PC-3 (cell line): Measurements from ENCODE around the gene CACNA1D. TPM values are rescaled to one million over a fixed set of nuclear protein-coding genes. Genes with fewer than 3 reads are reported as not detected.

Experiments
- ATAC-seq: fragments of 200-7000 bp; cut with Tn5 transposase; 2 replicates; pipeline ENCODE4 v1.9.1; 2020; ENCODE audit warnings: mild to moderate bottlenecking, moderate library complexity
- BruUV-seq: library from RNA; stranded (reverse); fragments of 400-500 nt; replicated peaks from 2 replicates; lab custom pipeline; 2021; lab: Mats Ljungman, UMichigan
- CTCF ChIA-PET: fragments of 300-600 bp; sonication (Branson Sonifier 250); formaldehyde crosslinking; loops from one replicate; lab custom pipeline; 2022; ENCODE audit warnings: antibody characterized with exemption; lab: Charles Lee
- POLR2A ChIA-PET: fragments of 300-600 bp; sonication (Branson Sonifier 250); formaldehyde crosslinking; loops from one replicate; lab custom pipeline; 2022; ENCODE audit warnings: antibody characterized with exemption; ENCODE audit not compliant: unreplicated experiment; lab: Charles Lee
- DNase-seq: peaks from one replicate; pipeline ENCODE4 v3.0.0-alpha.2; 2015
- H2AFZ ChIP-seq: fragments of 300-600 bp; sonication (generic); 2 replicates; pipeline ENCODE4 v1.6.0; 2016; ENCODE audit warnings: antibody characterized with exemption, low read length
- H3F3A ChIP-seq: fragments of 300-600 bp; sonication (generic); one replicate; pipeline ENCODE4 v1.6.0; 2017; ENCODE audit warnings: antibody characterized with exemption, low read length, control low read depth, mild to moderate bottlenecking; ENCODE audit not compliant: unreplicated experiment
- H3K27ac ChIP-seq: fragments of 300-600 bp; sonication (generic); 2 replicates; pipeline ENCODE4 v1.5.1; 2016; ENCODE audit warnings: mild to moderate bottlenecking, low read length
- H3K27me3 ChIP-seq: fragments of 300-600 bp; sonication (generic); 2 replicates; pipeline ENCODE4 v1.6.1; 2016; ENCODE audit warnings: low read length, mixed read lengths
- H3K36me3 ChIP-seq: fragments of 300-600 bp; sonication (generic); 2 replicates; pipeline ENCODE4 v1.6.1; 2016; ENCODE audit warnings: low read depth, mixed run types, low read length, mixed read lengths
- H3K4me1 ChIP-seq: fragments of 300-600 bp; sonication (generic); 2 replicates; pipeline ENCODE4 v1.5.1; 2016; ENCODE audit warnings: low read length; ENCODE audit not compliant: insufficient read depth
- H3K4me2 ChIP-seq: fragments of 300-600 bp; sonication (generic); 2 replicates; pipeline ENCODE4 v1.6.0; 2016; ENCODE audit warnings: low read length
- H3K4me3 ChIP-seq: fragments of 300-600 bp; sonication (generic); 2 replicates; pipeline ENCODE4 v1.5.1; 2016; ENCODE audit warnings: mild to moderate bottlenecking, low read length, mixed read lengths
- H3K79me2 ChIP-seq: fragments of 300-600 bp; sonication (generic); 2 replicates; pipeline ENCODE4 v1.6.1; 2017; ENCODE audit warnings: low read length, mixed read lengths
- H3K9ac ChIP-seq: fragments of 300-600 bp; sonication (generic); 2 replicates; pipeline ENCODE4 v1.6.0; 2016; ENCODE audit warnings: mild to moderate bottlenecking, low read length
- H3K9me2 ChIP-seq: fragments of 300-600 bp; sonication (generic); replicated peaks from 2 replicates; pipeline ENCODE4 v1.6.1; 2016; ENCODE audit warnings: mixed run types, low read length, mixed read lengths
- H3K9me3 ChIP-seq: fragments of 300-600 bp; sonication (generic); 2 replicates; pipeline ENCODE4 v1.6.1; 2016; ENCODE audit warnings: low read length, mixed read lengths
- H4K20me1 ChIP-seq: fragments of 300-600 bp; sonication (generic); 2 replicates; pipeline ENCODE4 v1.6.1; 2016; ENCODE audit warnings: low read length, mixed read lengths
- EZH2 ChIP-seq: fragments of 300-600 bp; sonication (generic); IDR thresholded peaks from one replicate; pipeline ENCODE4 v1.6.1; 2017; ENCODE audit warnings: antibody characterized with exemption, mild to moderate bottlenecking, low read length; ENCODE audit not compliant: unreplicated experiment
- EZH2phosphoT487 ChIP-seq: fragments of 300-600 bp; sonication (generic); IDR thresholded peaks from 2 replicates; pipeline ENCODE4 v1.6.1; 2018; ENCODE audit warnings: mild to moderate bottlenecking, antibody characterized with exemption, low read length, borderline replicate concordance
- intact Hi-C: fragments of 100-400 bp; cut with micrococcal nuclease; formaldehyde crosslinking; loops from 2 replicates; pipeline ENCODE4 v1.9.0; 2023
- total RNA-seq: library from RNA; depleted of rRNA; stranded (reverse); fragments of >200 nt; gene quantifications from 2 replicates; pipeline ENCODE4 v1.2.3, GENCODE V29; 2014
- TF ChIP-seq, protein P1 (sequence below): fragments of 300-600 bp; sonication (generic); conservative IDR thresholded peaks from 2 replicates; pipeline ENCODE4 v1.5.1; 2017; ENCODE audit warnings: antibody characterized with exemption, low read depth, mild to moderate bottlenecking, low read length

CACNA1D gene
- total RNA-seq, 1 experiment from 2014 or later = not detected

DNA sequence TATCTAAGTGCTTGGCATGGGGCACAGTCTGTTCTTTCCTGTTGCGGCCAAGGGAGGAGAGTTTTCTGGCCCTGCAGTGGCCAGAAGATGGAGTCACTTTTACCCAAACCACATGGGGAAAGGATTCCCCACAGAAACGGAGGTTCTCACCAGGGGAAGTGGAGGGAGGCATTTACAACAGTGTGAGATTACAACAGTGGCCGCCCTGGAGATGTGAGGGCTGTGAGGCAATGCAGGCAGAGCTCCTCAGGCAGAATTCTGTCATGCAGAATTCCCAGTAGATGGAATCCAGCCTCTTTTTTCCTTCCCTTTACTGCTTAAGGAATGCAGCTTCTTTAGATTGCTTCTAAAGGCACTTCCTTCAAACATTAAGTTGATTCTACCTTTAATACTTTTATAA is 83.1 kb downstream of the CACNA1D start:
- H3K9ac ChIP-seq = no peak overlapping the region
- peaks cover 89% of the 10 kb centered on the region for H3K27me3 ChIP-seq
- intact Hi-C loops = no loop called here
- no peaks in the 10 kb centered on the region for H3K9me3 ChIP-seq
- no peak overlapping the region for H3K27ac ChIP-seq
- no peaks in the 10 kb centered on the region for H3K9me2 ChIP-seq
- DNase-seq (no peak), ATAC-seq (no peak)
- no peaks in the 10 kb centered on the region for H3K36me3 ChIP-seq
- TF ChIP-seq, protein P1, sequence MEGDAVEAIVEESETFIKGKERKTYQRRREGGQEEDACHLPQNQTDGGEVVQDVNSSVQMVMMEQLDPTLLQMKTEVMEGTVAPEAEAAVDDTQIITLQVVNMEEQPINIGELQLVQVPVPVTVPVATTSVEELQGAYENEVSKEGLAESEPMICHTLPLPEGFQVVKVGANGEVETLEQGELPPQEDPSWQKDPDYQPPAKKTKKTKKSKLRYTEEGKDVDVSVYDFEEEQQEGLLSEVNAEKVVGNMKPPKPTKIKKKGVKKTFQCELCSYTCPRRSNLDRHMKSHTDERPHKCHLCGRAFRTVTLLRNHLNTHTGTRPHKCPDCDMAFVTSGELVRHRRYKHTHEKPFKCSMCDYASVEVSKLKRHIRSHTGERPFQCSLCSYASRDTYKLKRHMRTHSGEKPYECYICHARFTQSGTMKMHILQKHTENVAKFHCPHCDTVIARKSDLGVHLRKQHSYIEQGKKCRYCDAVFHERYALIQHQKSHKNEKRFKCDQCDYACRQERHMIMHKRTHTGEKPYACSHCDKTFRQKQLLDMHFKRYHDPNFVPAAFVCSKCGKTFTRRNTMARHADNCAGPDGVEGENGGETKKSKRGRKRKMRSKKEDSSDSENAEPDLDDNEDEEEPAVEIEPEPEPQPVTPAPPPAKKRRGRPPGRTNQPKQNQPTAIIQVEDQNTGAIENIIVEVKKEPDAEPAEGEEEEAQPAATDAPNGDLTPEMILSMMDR = no peak
- no peak for TF ChIP-seq EZH2phosphoT487
- no peak for TF ChIP-seq EZH2
- BruUV-seq = no TSS peak
- H3K4me1 ChIP-seq = no peaks in the 10 kb centered on the region
- no peaks in the 10 kb centered on the region for H3K79me2 ChIP-seq
- H4K20me1 ChIP-seq = no peaks in the 10 kb centered on the region
- H3F3A ChIP-seq = no peaks in the 10 kb centered on the region
- ChIA-PET CTCF (no interaction called here), POLR2A (no interaction called here)
- no peak overlapping the region for H3K4me2 ChIP-seq
- H2AFZ ChIP-seq = no peak overlapping the region
- H3K4me3 ChIP-seq = no peak overlapping the region

DNA sequence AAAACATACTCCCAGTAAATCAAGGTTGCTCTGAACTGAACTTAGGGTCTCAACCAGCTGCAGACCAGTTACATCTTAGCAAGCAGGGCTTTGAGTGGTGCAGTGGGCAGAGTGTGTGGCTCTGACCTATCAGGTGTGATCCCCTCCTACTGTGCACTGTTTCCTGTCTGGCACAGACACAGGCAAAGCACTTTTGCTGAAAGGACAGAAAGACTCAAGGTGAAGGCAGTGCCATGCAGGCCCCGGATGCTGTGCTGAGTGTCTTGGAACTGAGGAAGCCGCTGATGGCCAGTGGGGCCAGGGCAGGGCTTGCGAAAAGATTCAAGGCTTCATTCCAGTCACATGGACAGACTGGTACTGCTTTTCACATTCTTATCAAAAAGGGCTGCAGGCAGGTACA is 85.2 kb downstream of the CACNA1D start:
- ATAC-seq = no peak
- ChIA-PET CTCF (no interaction called here), POLR2A (no interaction called here)
- H2AFZ ChIP-seq = no peak overlapping the region
- H3F3A ChIP-seq = no peaks in the 10 kb centered on the region
- intact Hi-C loops = no loop called here
- no peak overlapping the region for H3K9ac ChIP-seq
- H4K20me1 ChIP-seq = no peaks in the 10 kb centered on the region
- no peaks in the 10 kb centered on the region for H3K9me2 ChIP-seq
- H3K4me3 ChIP-seq = no peak overlapping the region
- no peak overlapping the region for H3K27ac ChIP-seq
- no peak for TF ChIP-seq EZH2
- TF ChIP-seq, protein P1 = no peak
- no peak for TF ChIP-seq EZH2phosphoT487
- H3K27me3 ChIP-seq = peaks cover 87% of the 10 kb centered on the region
- no peak overlapping the region for H3K4me2 ChIP-seq
- H3K4me1 ChIP-seq = no peaks in the 10 kb centered on the region
- DNase-seq = no peak
- H3K9me3 ChIP-seq = no peaks in the 10 kb centered on the region
- no peaks in the 10 kb centered on the region for H3K36me3 ChIP-seq
- H3K79me2 ChIP-seq = no peaks in the 10 kb centered on the region
- BruUV-seq = no TSS peak

DNA sequence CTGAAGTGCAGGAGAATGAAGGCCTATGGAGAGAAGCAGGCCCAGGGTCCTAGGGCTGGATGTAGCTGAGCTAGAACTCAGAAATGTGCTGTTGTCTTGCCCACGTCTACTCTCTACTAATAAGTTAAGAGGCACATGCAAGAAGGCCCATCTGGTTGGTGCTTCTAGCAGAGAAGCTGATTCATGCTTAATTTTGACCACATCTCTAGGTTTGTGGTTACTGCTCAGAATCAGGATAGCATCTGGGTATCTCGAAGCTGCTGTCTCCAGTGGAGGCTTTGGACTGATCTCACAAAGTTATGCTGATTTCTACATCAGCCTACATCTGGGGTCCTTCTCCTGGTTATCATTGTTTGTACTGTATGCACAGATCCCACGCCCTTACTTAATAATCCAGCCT is 87.3 kb downstream of the CACNA1D start:
- ChIA-PET CTCF (no interaction called here), POLR2A (no interaction called here)
- Histone ChIP-seq H3K4me3 (no peak overlapping the region), H4K20me1 (no peaks in the 10 kb centered on the region), H2AFZ (no peak overlapping the region), H3K4me1 (no peaks in the 10 kb centered on the region), H3F3A (no peaks in the 10 kb centered on the region), H3K27ac (no peak overlapping the region), H3K9ac (no peak overlapping the region), H3K4me2 (no peak overlapping the region), H3K36me3 (no peaks in the 10 kb centered on the region), H3K9me3 (no peaks in the 10 kb centered on the region), H3K9me2 (no peaks in the 10 kb centered on the region), H3K27me3 (peaks cover 67% of the 10 kb centered on the region), H3K79me2 (no peaks in the 10 kb centered on the region)
- BruUV-seq = no TSS peak
- DNase-seq (no peak), ATAC-seq (no peak)
- intact Hi-C loops = no loop called here
- TF ChIP-seq, protein P1 = no peak
- TF ChIP-seq EZH2phosphoT487 = no peak
- no peak for TF ChIP-seq EZH2
